Osteoblast (primary cell): Measurements from ENCODE around the gene GARIN5B. TPM values are rescaled to one million over a fixed set of nuclear protein-coding genes. Genes with fewer than 3 reads are reported as not detected.

ENCODE experiments used
- DNase-seq: peaks from one replicate; pipeline ENCODE4 v3.0.0; 2011; ENCODE audit warnings: low spot score, mixed read lengths; ENCODE audit not compliant: insufficient read length; ENCODE audit errors: missing footprints
- H2AFZ ChIP-seq: 2 replicates; pipeline ENCODE4 v1.6.0; 2011; ENCODE audit warnings: mild to moderate bottlenecking, low read length
- H3K27ac ChIP-seq: 2 replicates; pipeline ENCODE4 v1.5.1; 2011; ENCODE audit warnings: mild to moderate bottlenecking, low read depth, low read length, moderate library complexity
- H3K27me3 ChIP-seq: 2 replicates; pipeline ENCODE4 v1.6.0; 2012; ENCODE audit warnings: mild to moderate bottlenecking, control low read depth, inconsistent platforms, low read length, moderate library complexity; ENCODE audit not compliant: insufficient read depth
- H3K36me3 ChIP-seq: 2 replicates; pipeline ENCODE4 v1.5.1; 2011; ENCODE audit warnings: mild to moderate bottlenecking, low read length, control low read depth, moderate library complexity; ENCODE audit not compliant: insufficient read depth
- H3K4me1 ChIP-seq: 2 replicates; pipeline ENCODE4 v1.5.1; 2011; ENCODE audit warnings: mild to moderate bottlenecking, low read length, control low read depth, moderate library complexity; ENCODE audit not compliant: insufficient read depth
- H3K4me2 ChIP-seq: 2 replicates; pipeline ENCODE4 v1.6.0; 2011; ENCODE audit warnings: mild to moderate bottlenecking, low read length; ENCODE audit not compliant: insufficient read depth
- H3K4me3 ChIP-seq: fragments of 200-600 bp; sonication (generic); 3 replicates; pipeline ENCODE4 v1.5.1; 2012; ENCODE audit warnings: mild to moderate bottlenecking, low read length, inconsistent platforms; ENCODE audit not compliant: insufficient read depth
- H3K79me2 ChIP-seq: 2 replicates; pipeline ENCODE4 v1.6.0; 2012; ENCODE audit warnings: mild to moderate bottlenecking, low read length, control low read depth, inconsistent platforms; ENCODE audit not compliant: insufficient read depth
- H3K9me3 ChIP-seq: 2 replicates; pipeline ENCODE4 v1.5.1; 2011; ENCODE audit warnings: low read depth, low read length, control low read depth
- H4K20me1 ChIP-seq: 2 replicates; pipeline ENCODE4 v1.6.0; 2012; ENCODE audit warnings: mild to moderate bottlenecking, low read length, control low read depth; ENCODE audit not compliant: insufficient read depth
- CTCF ChIP-seq: IDR thresholded peaks from 2 replicates; pipeline ENCODE4 v1.5.1; 2011; ENCODE audit warnings: mild to moderate bottlenecking, low read depth, low read length, moderate library complexity; ENCODE audit errors: extremely low read depth
- total RNA-seq: library from RNA; depleted of rRNA; stranded (reverse); fragments of >200 nt; gene quantifications from 2 replicates; pipeline ENCODE4 v1.2.3, GENCODE V29; 2012

Gene GARIN5B
- total RNA-seq, 1 donor = not detected

- TF ChIP-seq CTCF = no peak
- Histone ChIP-seq H2AFZ (no peak overlapping the region), H3K27ac (no peak overlapping the region), H3K4me1 (peaks cover 22% of the 10 kb centered on the region), H3K36me3 (peaks cover 55% of the 10 kb centered on the region), H3K4me3 (no peak overlapping the region), H3K9me3 (no peaks in the 10 kb centered on the region), H3K4me2 (no peak overlapping the region), H4K20me1 (peaks cover 60% of the 10 kb centered on the region), H3K79me2 (peaks cover 51% of the 10 kb centered on the region), H3K27me3 (no peaks in the 10 kb centered on the region)
- peak; percentile 77 for DNase-seq
These were observed 28.2 kb upstream of the GARIN5B start for GRCh38 chr19:55391191-55391670.

GRCh38 chr19:55390461-55390880 is 27.4 kb upstream of the GARIN5B start:
- peaks cover 56% of the 10 kb centered on the region for H3K79me2 ChIP-seq
- no peak overlapping the region for H2AFZ ChIP-seq
- peaks cover 22% of the 10 kb centered on the region for H3K4me1 ChIP-seq
- H3K4me3 ChIP-seq = no peak overlapping the region
- peaks cover 64% of the 10 kb centered on the region for H4K20me1 ChIP-seq
- H3K36me3 ChIP-seq = peaks cover 55% of the 10 kb centered on the region
- no peak overlapping the region for H3K27ac ChIP-seq
- DNase-seq = peak; percentile 59
- no peaks in the 10 kb centered on the region for H3K27me3 ChIP-seq
- TF ChIP-seq CTCF = no peak
- no peak overlapping the region for H3K4me2 ChIP-seq
- H3K9me3 ChIP-seq = no peaks in the 10 kb centered on the region

GRCh38 chr19:55389386-55390317 is 26.6 kb upstream of the GARIN5B start:
- Histone ChIP-seq H3K4me1 (peaks cover 28% of the 10 kb centered on the region), H3K9me3 (no peaks in the 10 kb centered on the region), H3K27me3 (no peaks in the 10 kb centered on the region), H3K27ac (peak overlapping the region; percentile 33), H2AFZ (no peak overlapping the region), H3K79me2 (peaks cover 56% of the 10 kb centered on the region), H3K4me2 (peak overlapping the region; percentile 97), H3K4me3 (no peak overlapping the region), H3K36me3 (peaks cover 55% of the 10 kb centered on the region), H4K20me1 (peaks cover 64% of the 10 kb centered on the region)
- TF ChIP-seq CTCF = no peak
- peak; percentile 63 for DNase-seq

GRCh38 chr19:55387736-55388497 is 24.9 kb upstream of the GARIN5B start:
- Histone ChIP-seq H3K4me1 (peaks cover 35% of the 10 kb centered on the region), H3K27ac (peak overlapping the region; percentile 23)

More at GRCh38 chr19:55387736-55388497, 24.9 kb upstream of the GARIN5B start:
- Histone ChIP-seq H3K4me2 (peak overlapping the region; percentile 97), H4K20me1 (peaks cover 64% of the 10 kb centered on the region), H2AFZ (no peak overlapping the region), H3K79me2 (peaks cover 56% of the 10 kb centered on the region), H3K9me3 (no peaks in the 10 kb centered on the region), H3K4me3 (peak overlapping the region; percentile 95), H3K27me3 (no peaks in the 10 kb centered on the region), H3K36me3 (peaks cover 55% of the 10 kb centered on the region)
- DNase-seq = peak; percentile 36
- TF ChIP-seq CTCF = no peak
